SK-N-SH treated with all-trans-retinoic acid at 6 μM for 48 hours (cell line): ENCODE data around the gene LYZL6.

Source experiments
- ATAC-seq: fragments of 200-7000 bp; cut with Tn5 transposase; 3 replicates; pipeline ENCODE4 v1.9.1; 2020; ENCODE audit warnings: mild to moderate bottlenecking, moderate library complexity
- ARNTL ChIP-seq: fragments of 450-650 bp; formaldehyde crosslinking; IDR thresholded peaks from 2 replicates; pipeline ENCODE4 v1.5.0; 2020; ENCODE audit warnings: low read depth, mild to moderate bottlenecking, moderate library complexity, borderline replicate concordance
- BACH2 ChIP-seq: fragments of 250-450 bp; sonication (Bioruptor Pico); IDR thresholded peaks from 2 replicates; pipeline ENCODE4 v1.9.0; 2021; ENCODE audit warnings: mild to moderate bottlenecking, borderline replicate concordance
- CSDC2 ChIP-seq: fragments of 250-450 bp; sonication (Bioruptor Pico); IDR thresholded peaks from 2 replicates; pipeline ENCODE4 v1.5.0; 2020; ENCODE audit warnings: mild to moderate bottlenecking, moderate library complexity
- ESRRG ChIP-seq: fragments of 250-450 bp; sonication (Bioruptor Pico); IDR thresholded peaks from 2 replicates; pipeline ENCODE4 v1.6.1; 2021; ENCODE audit warnings: mild to moderate bottlenecking
- GLIS3 ChIP-seq: fragments of 250-450 bp; sonication (Bioruptor Pico); IDR thresholded peaks from 2 replicates; pipeline ENCODE4 v1.5.0; 2020; ENCODE audit warnings: mild to moderate bottlenecking, moderate library complexity
- OSR1 ChIP-seq: fragments of 250-450 bp; sonication (Bioruptor Pico); IDR thresholded peaks from 2 replicates; pipeline ENCODE4 v1.8.0; 2022; ENCODE audit warnings: moderate library complexity, mild to moderate bottlenecking, inconsistent platforms
- RARB ChIP-seq: fragments of 250-450 bp; sonication (Bioruptor Pico); IDR thresholded peaks from 2 replicates; pipeline ENCODE4 v1.8.0; 2021; ENCODE audit warnings: mild to moderate bottlenecking, moderate library complexity
- SNAI2 ChIP-seq: fragments of 250-450 bp; sonication (Bioruptor Pico); IDR thresholded peaks from 2 replicates; pipeline ENCODE4 v1.5.0; 2020; ENCODE audit warnings: mild to moderate bottlenecking, moderate library complexity
- TCF4 ChIP-seq: fragments of 250-450 bp; sonication (Bioruptor Pico); IDR thresholded peaks from 2 replicates; pipeline ENCODE4 v1.8.0; 2021; ENCODE audit warnings: mild to moderate bottlenecking, moderate library complexity, borderline replicate concordance
- TOX ChIP-seq: fragments of 250-450 bp; sonication (Bioruptor Pico); IDR thresholded peaks from 2 replicates; pipeline ENCODE4 v1.8.0; 2021; ENCODE audit warnings: mild to moderate bottlenecking, moderate library complexity, borderline replicate concordance
- ZFP3 ChIP-seq: fragments of 250-450 bp; sonication (Bioruptor Pico); IDR thresholded peaks from 2 replicates; pipeline ENCODE4 v1.5.0; 2020; ENCODE audit warnings: mild to moderate bottlenecking, moderate library complexity
- ZNF565 ChIP-seq: fragments of 450-650 bp; formaldehyde crosslinking; conservative IDR thresholded peaks from 2 replicates; pipeline ENCODE4 v1.5.0; 2020; ENCODE audit warnings: low read depth, mild to moderate bottlenecking, moderate library complexity
- ZNF70 ChIP-seq: fragments of 450-650 bp; formaldehyde crosslinking; IDR thresholded peaks from 2 replicates; pipeline ENCODE4 v1.5.0; 2020; ENCODE audit warnings: mild to moderate bottlenecking, moderate library complexity
- ZNF8 ChIP-seq: fragments of 450-650 bp; formaldehyde crosslinking; IDR thresholded peaks from 2 replicates; pipeline ENCODE4 v1.5.0; 2020; ENCODE audit warnings: mild to moderate bottlenecking, moderate library complexity
- TF ChIP-seq, protein P1 (sequence below): fragments of 250-450 bp; sonication (Bioruptor Pico); IDR thresholded peaks from 2 replicates; pipeline ENCODE4 v1.8.0; 2021; ENCODE audit warnings: low read depth, mild to moderate bottlenecking, moderate library complexity, borderline replicate concordance
- TF ChIP-seq, protein P2 (sequence below): fragments of 250-450 bp; sonication (Bioruptor Pico); IDR thresholded peaks from 2 replicates; pipeline ENCODE4 v1.5.1; 2020; ENCODE audit warnings: low read depth, mild to moderate bottlenecking, moderate library complexity
- TF ChIP-seq, protein P3 (sequence below): fragments of 250-450 bp; sonication (Bioruptor Pico); IDR thresholded peaks from 2 replicates; pipeline ENCODE4 v1.5.0; 2020; ENCODE audit warnings: mild to moderate bottlenecking, moderate library complexity
- TF ChIP-seq, protein P4 (sequence below): fragments of 250-450 bp; sonication (Bioruptor Pico); IDR thresholded peaks from 2 replicates; pipeline ENCODE4 v1.8.0; 2020; ENCODE audit warnings: mild to moderate bottlenecking, moderate library complexity, borderline replicate concordance

The LYZL6 gene

DNA sequence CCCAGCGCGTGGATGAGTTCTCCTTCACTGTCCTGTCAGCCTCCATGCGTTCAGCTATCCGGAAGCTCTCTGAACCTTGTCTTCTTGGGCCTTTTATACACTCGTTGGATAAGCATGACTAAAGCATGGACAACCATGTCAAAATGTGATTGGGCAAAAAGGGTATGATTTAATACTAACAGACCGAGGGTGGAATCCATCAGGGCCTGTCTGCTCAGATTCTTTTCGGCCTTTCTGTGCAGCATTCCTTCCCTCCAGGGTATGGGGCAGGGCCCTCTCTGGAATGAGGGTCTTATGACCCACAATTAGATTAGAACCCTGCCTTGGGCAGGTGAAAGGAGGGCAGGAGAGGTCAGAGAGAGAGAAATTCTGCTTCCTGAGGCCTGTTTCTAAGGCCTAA lies 49.3 kb downstream of the LYZL6 start:
- no peak for TF ChIP-seq SNAI2
- TF ChIP-seq, all 23 proteins: peak for 0
- ATAC-seq, result no peak

DNA sequence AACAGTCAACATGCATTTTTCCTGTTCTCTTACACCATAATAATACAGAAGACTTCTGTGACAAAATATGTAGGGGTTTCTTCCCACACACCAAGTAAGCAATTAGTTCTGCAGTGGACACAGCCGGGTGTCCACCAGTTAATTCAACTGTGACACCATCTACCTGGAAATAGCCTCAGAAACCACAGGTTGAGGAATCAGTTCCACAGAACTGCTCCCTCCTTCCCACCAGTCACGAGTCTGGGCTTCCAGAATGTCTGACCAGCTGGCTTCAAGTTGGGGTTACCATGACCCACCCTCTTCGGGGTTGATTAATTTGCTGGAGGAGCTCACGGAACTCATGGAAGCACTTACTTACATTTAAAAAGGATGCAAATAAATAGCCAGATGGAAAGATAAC lies 49.8 kb downstream of the LYZL6 start:
- TF ChIP-seq GLIS3 (no peak), BACH2 (no peak)
- TF ChIP-seq, protein P1, sequence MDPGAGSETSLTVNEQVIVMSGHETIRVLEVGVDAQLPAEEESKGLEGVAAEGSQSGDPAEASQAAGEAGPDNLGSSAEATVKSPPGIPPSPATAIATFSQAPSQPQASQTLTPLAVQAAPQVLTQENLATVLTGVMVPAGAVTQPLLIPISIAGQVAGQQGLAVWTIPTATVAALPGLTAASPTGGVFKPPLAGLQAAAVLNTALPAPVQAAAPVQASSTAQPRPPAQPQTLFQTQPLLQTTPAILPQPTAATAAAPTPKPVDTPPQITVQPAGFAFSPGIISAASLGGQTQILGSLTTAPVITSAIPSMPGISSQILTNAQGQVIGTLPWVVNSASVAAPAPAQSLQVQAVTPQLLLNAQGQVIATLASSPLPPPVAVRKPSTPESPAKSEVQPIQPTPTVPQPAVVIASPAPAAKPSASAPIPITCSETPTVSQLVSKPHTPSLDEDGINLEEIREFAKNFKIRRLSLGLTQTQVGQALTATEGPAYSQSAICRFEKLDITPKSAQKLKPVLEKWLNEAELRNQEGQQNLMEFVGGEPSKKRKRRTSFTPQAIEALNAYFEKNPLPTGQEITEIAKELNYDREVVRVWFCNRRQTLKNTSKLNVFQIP (CRISPR knock-in tag), result no peak

DNA sequence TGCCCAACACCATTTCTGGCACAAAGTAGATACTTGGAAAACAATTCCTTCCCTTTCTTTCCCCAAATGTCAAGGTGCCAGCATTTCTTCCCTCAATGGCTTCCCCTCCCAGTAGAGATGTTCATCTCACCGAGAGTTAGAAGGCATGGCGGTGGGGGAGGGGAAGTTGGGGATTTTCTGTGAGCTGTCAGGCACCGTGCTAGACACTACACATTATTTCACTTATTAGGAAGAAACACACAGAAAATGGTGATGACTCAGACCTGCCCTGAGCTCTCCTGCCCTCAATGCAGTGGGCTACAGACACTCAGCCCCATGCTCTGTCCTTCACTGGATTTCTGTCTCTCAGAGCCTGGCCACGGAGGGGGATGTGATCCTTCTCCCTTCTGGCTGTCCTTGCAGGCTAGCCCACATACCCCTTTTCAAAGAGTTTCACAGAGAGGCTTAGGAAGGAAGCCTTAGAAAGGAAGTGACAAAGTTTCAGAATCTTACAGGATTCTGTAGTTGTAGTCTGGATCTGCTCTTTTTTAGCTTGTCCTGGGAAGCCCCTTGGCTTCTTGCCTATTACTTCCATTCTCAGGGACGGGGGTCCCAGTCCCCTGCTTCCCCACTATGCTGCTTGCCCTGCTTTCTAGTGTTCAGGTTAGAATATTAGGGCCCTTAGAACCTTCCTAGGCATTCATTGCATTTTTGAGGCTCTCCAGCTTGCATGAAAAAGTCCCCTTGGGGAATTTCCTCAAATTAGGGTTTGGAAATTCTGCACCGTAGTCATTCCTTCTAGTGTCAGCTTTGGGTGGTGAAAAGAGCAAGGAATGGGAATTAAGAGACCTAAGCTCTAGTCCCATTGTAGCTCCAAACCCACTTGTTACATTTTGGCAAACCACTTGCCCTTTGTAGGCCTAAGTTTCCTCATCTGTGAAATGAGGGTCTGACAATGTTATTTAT lies 51.1 kb downstream of the LYZL6 start:
- TF ChIP-seq, protein P1 (CRISPR knock-in tag), result no peak
- TF ChIP-seq ZFP3 (CRISPR knock-in tag), result no peak
- no peak for TF ChIP-seq ZNF565 (CRISPR knock-in tag)
- TF ChIP-seq ZNF8 (CRISPR knock-in tag), result no peak
- no peak for TF ChIP-seq BACH2
- TF ChIP-seq, protein P2, sequence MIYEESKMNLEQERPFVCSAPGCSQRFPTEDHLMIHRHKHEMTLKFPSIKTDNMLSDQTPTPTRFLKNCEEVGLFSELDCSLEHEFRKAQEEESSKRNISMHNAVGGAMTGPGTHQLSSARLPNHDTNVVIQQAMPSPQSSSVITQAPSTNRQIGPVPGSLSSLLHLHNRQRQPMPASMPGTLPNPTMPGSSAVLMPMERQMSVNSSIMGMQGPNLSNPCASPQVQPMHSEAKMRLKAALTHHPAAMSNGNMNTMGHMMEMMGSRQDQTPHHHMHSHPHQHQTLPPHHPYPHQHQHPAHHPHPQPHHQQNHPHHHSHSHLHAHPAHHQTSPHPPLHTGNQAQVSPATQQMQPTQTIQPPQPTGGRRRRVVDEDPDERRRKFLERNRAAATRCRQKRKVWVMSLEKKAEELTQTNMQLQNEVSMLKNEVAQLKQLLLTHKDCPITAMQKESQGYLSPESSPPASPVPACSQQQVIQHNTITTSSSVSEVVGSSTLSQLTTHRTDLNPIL (CRISPR knock-in tag), result no peak
- TF ChIP-seq TOX (CRISPR knock-in tag), result no peak
- no peak for TF ChIP-seq GLIS3
- TF ChIP-seq OSR1 (CRISPR knock-in tag), result no peak
- ATAC-seq, result peak; percentile 25; the same call in 1 of the 3 replicates

More for the DNA sequence above, 49.8 kb downstream of the LYZL6 start:
- no peak for ATAC-seq

DNA sequence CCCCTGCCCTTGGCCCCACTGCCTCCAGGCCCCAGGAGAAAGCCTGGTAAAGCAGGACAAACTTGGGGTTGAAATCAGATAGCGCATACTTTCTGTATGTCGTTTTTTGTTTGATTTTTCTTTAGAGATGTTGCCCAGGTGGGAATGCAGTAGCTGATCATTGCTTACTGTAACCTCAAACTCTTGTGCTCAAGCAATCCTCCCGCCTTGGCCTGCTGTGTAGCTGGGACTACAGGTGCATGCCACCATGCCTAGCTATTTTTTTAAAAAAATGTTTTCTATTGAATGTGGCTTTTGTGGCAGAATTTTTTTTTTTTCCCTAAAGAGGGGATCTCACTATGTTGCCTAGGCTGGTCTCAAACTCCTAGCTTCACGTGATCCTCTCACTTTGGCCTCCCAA lies 52.2 kb downstream of the LYZL6 start:
- TF ChIP-seq ARNTL (CRISPR knock-in tag), result no peak
- TF ChIP-seq TCF4 (CRISPR knock-in tag), result no peak
- TF ChIP-seq ZFP3 (CRISPR knock-in tag), result no peak
- no peak for TF ChIP-seq ZNF565 (CRISPR knock-in tag)
- no peak for TF ChIP-seq ZNF70 (CRISPR knock-in tag)
- TF ChIP-seq, protein P1 (CRISPR knock-in tag), result no peak
- TF ChIP-seq RARB (CRISPR knock-in tag), result no peak
- TF ChIP-seq, protein P3, sequence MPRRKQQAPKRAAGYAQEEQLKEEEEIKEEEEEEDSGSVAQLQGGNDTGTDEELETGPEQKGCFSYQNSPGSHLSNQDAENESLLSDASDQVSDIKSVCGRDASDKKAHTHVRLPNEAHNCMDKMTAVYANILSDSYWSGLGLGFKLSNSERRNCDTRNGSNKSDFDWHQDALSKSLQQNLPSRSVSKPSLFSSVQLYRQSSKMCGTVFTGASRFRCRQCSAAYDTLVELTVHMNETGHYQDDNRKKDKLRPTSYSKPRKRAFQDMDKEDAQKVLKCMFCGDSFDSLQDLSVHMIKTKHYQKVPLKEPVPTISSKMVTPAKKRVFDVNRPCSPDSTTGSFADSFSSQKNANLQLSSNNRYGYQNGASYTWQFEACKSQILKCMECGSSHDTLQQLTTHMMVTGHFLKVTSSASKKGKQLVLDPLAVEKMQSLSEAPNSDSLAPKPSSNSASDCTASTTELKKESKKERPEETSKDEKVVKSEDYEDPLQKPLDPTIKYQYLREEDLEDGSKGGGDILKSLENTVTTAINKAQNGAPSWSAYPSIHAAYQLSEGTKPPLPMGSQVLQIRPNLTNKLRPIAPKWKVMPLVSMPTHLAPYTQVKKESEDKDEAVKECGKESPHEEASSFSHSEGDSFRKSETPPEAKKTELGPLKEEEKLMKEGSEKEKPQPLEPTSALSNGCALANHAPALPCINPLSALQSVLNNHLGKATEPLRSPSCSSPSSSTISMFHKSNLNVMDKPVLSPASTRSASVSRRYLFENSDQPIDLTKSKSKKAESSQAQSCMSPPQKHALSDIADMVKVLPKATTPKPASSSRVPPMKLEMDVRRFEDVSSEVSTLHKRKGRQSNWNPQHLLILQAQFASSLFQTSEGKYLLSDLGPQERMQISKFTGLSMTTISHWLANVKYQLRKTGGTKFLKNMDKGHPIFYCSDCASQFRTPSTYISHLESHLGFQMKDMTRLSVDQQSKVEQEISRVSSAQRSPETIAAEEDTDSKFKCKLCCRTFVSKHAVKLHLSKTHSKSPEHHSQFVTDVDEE (CRISPR knock-in tag), result no peak
- TF ChIP-seq, protein P2 (CRISPR knock-in tag), result no peak
- no peak for TF ChIP-seq TOX (CRISPR knock-in tag)
- TF ChIP-seq ZNF8 (CRISPR knock-in tag), result no peak
- no peak for TF ChIP-seq OSR1 (CRISPR knock-in tag)
- no peak for TF ChIP-seq ESRRG (CRISPR knock-in tag)
- TF ChIP-seq BACH2, result no peak
- TF ChIP-seq, protein P4, sequence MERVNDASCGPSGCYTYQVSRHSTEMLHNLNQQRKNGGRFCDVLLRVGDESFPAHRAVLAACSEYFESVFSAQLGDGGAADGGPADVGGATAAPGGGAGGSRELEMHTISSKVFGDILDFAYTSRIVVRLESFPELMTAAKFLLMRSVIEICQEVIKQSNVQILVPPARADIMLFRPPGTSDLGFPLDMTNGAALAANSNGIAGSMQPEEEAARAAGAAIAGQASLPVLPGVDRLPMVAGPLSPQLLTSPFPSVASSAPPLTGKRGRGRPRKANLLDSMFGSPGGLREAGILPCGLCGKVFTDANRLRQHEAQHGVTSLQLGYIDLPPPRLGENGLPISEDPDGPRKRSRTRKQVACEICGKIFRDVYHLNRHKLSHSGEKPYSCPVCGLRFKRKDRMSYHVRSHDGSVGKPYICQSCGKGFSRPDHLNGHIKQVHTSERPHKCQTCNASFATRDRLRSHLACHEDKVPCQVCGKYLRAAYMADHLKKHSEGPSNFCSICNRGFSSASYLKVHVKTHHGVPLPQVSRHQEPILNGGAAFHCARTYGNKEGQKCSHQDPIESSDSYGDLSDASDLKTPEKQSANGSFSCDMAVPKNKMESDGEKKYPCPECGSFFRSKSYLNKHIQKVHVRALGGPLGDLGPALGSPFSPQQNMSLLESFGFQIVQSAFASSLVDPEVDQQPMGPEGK (CRISPR knock-in tag), result no peak
- TF ChIP-seq CSDC2 (CRISPR knock-in tag), result no peak
- TF ChIP-seq SNAI2, result no peak
- no peak for TF ChIP-seq GLIS3

More for the DNA sequence above, 52.2 kb downstream of the LYZL6 start:
- ATAC-seq, result no peak
